SK-N-MC (cell line): ENCODE measurements around the gene TYROBP.

Source experiments
- DNase-seq: peaks from one replicate; pipeline ENCODE4 v3.0.0-alpha.2; 2011; ENCODE audit warnings: low read depth, low spot score
- H3K27ac ChIP-seq: fragments of 200-600 bp; sonication (generic); 2 replicates; pipeline ENCODE4 v1.5.1; 2016; ENCODE audit warnings: mixed run types
- H3K36me3 ChIP-seq: fragments of 200-600 bp; sonication (generic); 2 replicates; pipeline ENCODE4 v1.6.1; 2017; ENCODE audit warnings: antibody characterized with exemption, low read length, mixed read lengths; ENCODE audit not compliant: insufficient read depth
- H3K4me3 ChIP-seq: fragments of 200-600 bp; sonication (generic); 2 replicates; pipeline ENCODE4 v1.5.1; 2016
- H3K9ac ChIP-seq: fragments of 200-600 bp; sonication (generic); 2 replicates; pipeline ENCODE4 v1.8.0; 2017; ENCODE audit warnings: mixed run types, mixed read lengths; ENCODE audit not compliant: insufficient read length
- H3K9me3 ChIP-seq: fragments of 200-600 bp; sonication (generic); 2 replicates; pipeline ENCODE4 v1.6.1; 2017; ENCODE audit warnings: low read depth, mild to moderate bottlenecking, antibody characterized with exemption, low read length, moderate library complexity, mixed read lengths
- EZH2 ChIP-seq: fragments of 200-600 bp; sonication (generic); IDR thresholded peaks from one replicate; pipeline ENCODE4 v1.6.1; 2017; ENCODE audit warnings: antibody characterized with exemption
- FOXP2 ChIP-seq: optimal IDR thresholded peaks from 2 replicates; pipeline ENCODE3; 2011; ENCODE audit warnings: mild to moderate bottlenecking, moderate library complexity; ENCODE audit not compliant: insufficient read depth; ENCODE audit errors: extremely low read length, control extremely low read depth
- POLR2AphosphoS5 ChIP-seq: IDR thresholded peaks from 2 replicates; pipeline ENCODE4 v1.6.1; 2012; ENCODE audit warnings: mild to moderate bottlenecking, low read depth, low read length, borderline replicate concordance

TYROBP gene

GRCh38 chr19:35935911-35936737 is 28.0 kb upstream of the TYROBP start, which contains the start of gene LRFN3:
LRFN3 (plus strand) TSS chr19:35936374; CDS start chr19:35939426, 3,052 bp downstream.
- Histone ChIP-seq H3K9ac (peak within 1 kb of the TSS; percentile 86), H3K9me3 (no peaks in the 10 kb centered on the region), H3K36me3 (no peaks in the 10 kb centered on the region), H3K27ac (no peak within 1 kb of the TSS), H3K4me3 (peak within 1 kb of the TSS; percentile 93)
- no peak for DNase-seq
- TF ChIP-seq POLR2AphosphoS5, result no peak
- no peak for TF ChIP-seq FOXP2
- no peak for TF ChIP-seq EZH2

- DNase-seq, result no peak
- H3K4me3 ChIP-seq, result no peak overlapping the region
- no peak overlapping the region for H3K27ac ChIP-seq
- no peak for TF ChIP-seq POLR2AphosphoS5
- TF ChIP-seq FOXP2, result no peak
- no peak for TF ChIP-seq EZH2
- no peaks in the 10 kb centered on the region for H3K36me3 ChIP-seq
- H3K9ac ChIP-seq, result no peak overlapping the region
- H3K9me3 ChIP-seq, result no peaks in the 10 kb centered on the region
Observed at GRCh38 chr19:35932291-35932936, 24.3 kb upstream of the TYROBP start.

- Histone ChIP-seq H3K9ac (no peak overlapping the region), H3K27ac (no peak overlapping the region), H3K4me3 (peak overlapping the region; percentile 63), H3K36me3 (no peaks in the 10 kb centered on the region), H3K9me3 (no peaks in the 10 kb centered on the region)
- TF ChIP-seq POLR2AphosphoS5, result no peak
- no peak for TF ChIP-seq EZH2
- no peak for TF ChIP-seq FOXP2
- DNase-seq, result no peak
Observed at GRCh38 chr19:35931874-35932202, 23.7 kb upstream of the TYROBP start.

GRCh38 chr19:35931161-35931873 is 23.2 kb upstream of the TYROBP start:
- H3K9ac ChIP-seq, result peak overlapping the region; percentile 71
- H3K9me3 ChIP-seq, result no peaks in the 10 kb centered on the region
- peak; percentile 99 for TF ChIP-seq POLR2AphosphoS5
- TF ChIP-seq FOXP2, result peak; percentile 81
- no peak for TF ChIP-seq EZH2
- H3K27ac ChIP-seq, result peak overlapping the region; percentile 53; the same call in 1 of the 2 replicates
- no peaks in the 10 kb centered on the region for H3K36me3 ChIP-seq
- peak; percentile 92 for DNase-seq
- H3K4me3 ChIP-seq, result peak overlapping the region; percentile 79

- Histone ChIP-seq H3K9me3 (no peaks in the 10 kb centered on the region), H3K36me3 (no peaks in the 10 kb centered on the region), H3K27ac (no peak overlapping the region), H3K4me3 (no peak overlapping the region), H3K9ac (no peak overlapping the region)
- TF ChIP-seq POLR2AphosphoS5 (no peak), EZH2 (no peak), FOXP2 (no peak)
- no peak for DNase-seq
Observed at GRCh38 chr19:35929876-35930275, 21.8 kb upstream of the TYROBP start.

- H3K27ac ChIP-seq, result no peak overlapping the region
- TF ChIP-seq POLR2AphosphoS5 (no peak), EZH2 (no peak), FOXP2 (no peak)
- no peaks in the 10 kb centered on the region for H3K9me3 ChIP-seq
- H3K4me3 ChIP-seq, result no peak overlapping the region
- H3K9ac ChIP-seq, result no peak overlapping the region
- H3K36me3 ChIP-seq, result no peaks in the 10 kb centered on the region
- DNase-seq, result no peak
Observed at GRCh38 chr19:35928507-35928906, 20.4 kb upstream of the TYROBP start.

- Histone ChIP-seq H3K9me3 (no peaks in the 10 kb centered on the region), H3K4me3 (no peak overlapping the region), H3K36me3 (no peaks in the 10 kb centered on the region), H3K9ac (no peak overlapping the region), H3K27ac (no peak overlapping the region)
- TF ChIP-seq POLR2AphosphoS5, result no peak
- TF ChIP-seq FOXP2, result no peak
- TF ChIP-seq EZH2, result no peak
- DNase-seq, result no peak
Observed at GRCh38 chr19:35925501-35925900, 17.4 kb upstream of the TYROBP start.

GRCh38 chr19:35921012-35921411 is 12.9 kb upstream of the TYROBP start:
- no peak for TF ChIP-seq EZH2
- TF ChIP-seq POLR2AphosphoS5, result no peak
- no peak for TF ChIP-seq FOXP2
- DNase-seq, result no peak
- H3K9me3 ChIP-seq, result no peaks in the 10 kb centered on the region

More at GRCh38 chr19:35921012-35921411, 12.9 kb upstream of the TYROBP start:
- no peak overlapping the region for H3K9ac ChIP-seq
- H3K27ac ChIP-seq, result no peak overlapping the region
- H3K36me3 ChIP-seq, result no peaks in the 10 kb centered on the region
- H3K4me3 ChIP-seq, result no peak overlapping the region
